HCT116 (cell line): Measurements from ENCODE around the gene TMEM198.

ENCODE experiments used
- ATF3 ChIP-seq: IDR thresholded peaks from 2 replicates; pipeline ENCODE4 v1.6.1; 2012
- CBX3 ChIP-seq: IDR thresholded peaks from 2 replicates; pipeline ENCODE4 v1.6.1; 2012; ENCODE audit warnings: low read depth
- CTCF ChIP-seq, 3 experiments: fragments of 200-600 bp in 1 of 3; sonication (generic) in 1 of 3; IDR thresholded peaks in 2 of 3; conservative IDR thresholded peaks in 1 of 3; 2 replicates each; pipeline ENCODE4 v1.5.1; 2012 to 2017; ENCODE audit warnings: low read depth in 2 of 3, low read length in 2 of 3, antibody characterized with exemption in 1 of 3, borderline replicate concordance in 1 of 3, control low read depth in 1 of 3, mild to moderate bottlenecking in 1 of 3, mixed read lengths in 1 of 3, mixed run types in 1 of 3, moderate library complexity in 1 of 3; ENCODE audit not compliant: insufficient read depth in 1 of 3
- EZH2 ChIP-seq: fragments of 200-600 bp; sonication (generic); IDR thresholded peaks from 2 replicates; pipeline ENCODE4 v1.6.1; 2017; ENCODE audit warnings: antibody characterized with exemption, mixed run types
- EZH2phosphoT487 ChIP-seq: fragments of 200-600 bp; IDR thresholded peaks from 2 replicates; pipeline ENCODE4 v1.6.1; 2018; ENCODE audit warnings: antibody characterized with exemption, borderline replicate concordance
- MAX ChIP-seq: IDR thresholded peaks from 2 replicates; pipeline ENCODE4 v1.6.1; 2012
- POLR2AphosphoS5 ChIP-seq: IDR thresholded peaks from 2 replicates; pipeline ENCODE4 v1.6.1; 2011; ENCODE audit warnings: mild to moderate bottlenecking, low read depth, low read length, moderate library complexity

DNA sequence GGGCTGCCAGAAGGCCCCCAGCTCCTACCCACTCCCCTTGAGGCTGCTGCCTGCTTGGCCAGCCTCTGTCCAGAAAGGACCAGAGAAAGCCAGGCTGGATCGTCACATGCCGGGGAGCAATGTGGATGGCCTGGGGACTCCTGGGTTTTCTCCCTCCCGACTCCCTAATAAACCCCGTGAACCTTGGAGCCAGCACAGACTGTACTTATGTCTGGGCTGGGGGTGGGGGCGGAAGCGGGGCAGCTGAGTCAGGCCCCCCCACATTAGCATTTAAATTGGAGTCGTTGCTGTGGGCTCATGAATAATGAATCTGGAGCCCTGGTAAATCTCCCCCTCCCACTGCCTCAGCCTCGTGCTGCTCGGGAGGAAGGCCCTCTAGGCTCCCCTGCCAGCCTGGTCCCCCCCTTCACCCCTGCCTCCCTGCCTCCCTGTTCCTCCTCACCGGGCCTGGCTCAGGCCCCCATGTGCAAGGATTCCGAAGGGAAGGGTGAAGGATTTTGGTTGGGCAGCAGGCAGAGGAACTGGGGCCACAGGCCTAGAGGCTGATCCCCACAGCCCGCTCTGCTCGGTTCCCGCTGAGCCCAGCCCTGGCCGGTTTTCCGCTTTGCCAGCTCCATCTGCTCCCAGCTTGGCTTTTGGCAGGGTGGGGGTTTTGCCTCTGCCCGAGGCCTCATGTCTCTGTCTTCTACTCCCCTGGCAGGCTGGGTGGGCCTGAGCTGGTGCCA, 36.9 kb upstream of the TMEM198 start:
- TF ChIP-seq CTCF (IDR thresholded peaks at IDR 0.05 in 2 of 3, conservative IDR thresholded peaks at IDR 0.05 in 1 of 3; ENCODE audit: borderline replicate concordance in 1 of 3, insufficient read depth in 1 of 3, low read depth in 2 of 3, low read length in 2 of 3) (no peak), ATF3 (no peak), MAX (no peak), EZH2 (no peak), EZH2phosphoT487 (no peak), CBX3 (no peak), POLR2AphosphoS5 (no peak)
